Inflammatory macrophage treated with lipopolysaccharide for 4 hours (primary cell): Measurements from ENCODE around the gene RAB27A.
"Not testable (repeated sequence)": the region's sequence is repeated elsewhere in the genome, so short reads cannot be mapped to it uniquely, and the experiment has no call there.

Experiments used
- DNase-seq: peaks from one replicate; pipeline ENCODE4 v3.0.0-alpha.2; 2020

RAB27A gene

DNA sequence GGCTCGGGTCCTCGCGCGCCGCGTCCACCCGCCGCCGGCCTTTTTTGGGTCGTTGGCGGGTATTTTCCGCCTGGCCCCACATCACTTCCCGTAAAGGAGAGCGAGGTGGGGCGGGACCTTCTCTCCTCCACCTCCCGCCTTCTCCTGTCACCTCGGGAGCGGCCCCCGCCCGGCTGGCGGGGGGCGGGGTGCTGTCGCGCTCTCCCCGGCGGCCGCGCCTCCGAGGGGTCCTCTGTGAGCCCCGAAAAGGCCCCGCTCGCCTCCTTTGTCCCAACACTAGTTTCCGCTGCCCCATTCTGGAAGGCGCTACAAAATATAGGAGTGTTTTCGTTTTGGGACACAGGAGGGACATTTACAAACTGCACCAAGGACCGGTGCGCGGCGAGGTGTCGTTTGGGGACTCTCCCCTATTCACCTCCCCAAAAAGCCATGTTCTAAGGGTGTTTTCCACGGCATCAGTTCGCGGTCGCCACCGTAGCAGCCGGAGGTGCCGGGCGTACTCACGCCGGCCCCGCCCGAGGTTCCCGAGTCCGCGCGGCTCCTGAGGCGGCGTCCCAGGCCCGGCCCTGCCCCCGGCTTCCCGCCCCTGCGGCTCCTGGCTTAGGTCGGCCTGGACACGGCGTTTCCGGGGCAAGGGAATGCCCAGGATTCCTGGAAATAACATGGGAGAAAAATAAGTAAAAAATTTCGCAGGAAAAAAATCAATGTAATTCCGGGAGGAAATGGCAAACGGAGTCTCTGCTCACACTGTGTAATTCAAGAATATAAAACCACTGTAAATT is at the start of gene RAB27A:
Gene RAB27A, minus strand, starts transcription at position 68 of the 782 bp plus-strand sequence. CDS start 54,879 bp downstream, outside the sequence.
- peak; percentile 51 for DNase-seq

DNA sequence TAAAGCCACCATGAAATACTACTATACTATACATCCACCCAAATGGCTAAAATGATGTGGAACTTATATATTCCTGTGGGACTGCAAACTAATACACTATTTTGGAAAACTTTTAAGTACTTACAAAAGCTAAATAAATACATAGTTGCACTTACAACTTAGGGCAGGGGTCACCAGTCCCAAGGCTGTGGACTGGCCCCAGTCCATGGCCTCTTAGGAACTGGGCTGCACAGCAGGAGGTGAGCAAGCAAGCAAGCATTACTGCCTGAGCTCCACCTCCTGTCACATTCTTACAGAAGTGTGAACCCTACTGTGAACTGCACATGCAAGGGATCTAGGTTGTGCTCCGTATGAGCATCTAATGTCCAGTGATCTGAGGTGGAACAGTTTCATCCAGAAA is 47.5 kb upstream of the RAB27A start:
- no peak for DNase-seq

DNA sequence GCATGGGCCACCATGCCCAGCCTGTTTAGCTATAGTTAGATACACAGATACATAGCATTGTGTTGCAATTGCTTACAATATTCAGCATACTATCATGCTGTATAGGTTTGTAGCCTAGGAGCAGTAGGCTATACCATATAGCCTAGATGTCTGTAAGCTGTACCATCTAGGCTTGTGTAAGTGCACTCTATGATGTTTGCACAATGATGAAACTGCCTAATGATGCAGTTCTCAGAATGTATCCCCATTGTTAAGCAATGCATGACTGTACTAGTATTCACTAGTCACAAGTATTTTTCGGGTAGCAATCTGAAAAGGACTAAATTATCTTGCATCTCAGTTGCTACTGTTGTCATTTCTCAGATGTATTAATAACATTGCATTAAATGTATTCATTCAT is 45.4 kb upstream of the RAB27A start:
- DNase-seq: peak; percentile 63

DNA sequence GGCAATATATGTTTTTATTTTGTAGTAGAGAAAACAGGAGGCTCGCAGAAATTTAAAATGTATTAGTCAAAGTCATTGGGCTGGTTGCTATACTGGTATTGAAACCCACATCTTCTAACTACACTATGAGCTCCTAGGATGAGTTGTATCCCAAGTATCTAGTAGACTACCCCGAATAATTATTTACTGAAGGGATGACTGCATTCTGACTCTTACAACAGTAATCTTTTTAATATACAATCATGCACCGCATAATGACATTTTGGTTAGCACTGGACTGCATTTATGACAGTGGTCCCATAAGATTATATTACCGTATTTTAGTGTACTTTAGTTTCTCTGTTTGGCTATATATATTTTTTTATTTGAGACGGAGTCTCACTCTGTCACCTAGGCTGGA is 44.8 kb upstream of the RAB27A start:
- no peak for DNase-seq

DNA sequence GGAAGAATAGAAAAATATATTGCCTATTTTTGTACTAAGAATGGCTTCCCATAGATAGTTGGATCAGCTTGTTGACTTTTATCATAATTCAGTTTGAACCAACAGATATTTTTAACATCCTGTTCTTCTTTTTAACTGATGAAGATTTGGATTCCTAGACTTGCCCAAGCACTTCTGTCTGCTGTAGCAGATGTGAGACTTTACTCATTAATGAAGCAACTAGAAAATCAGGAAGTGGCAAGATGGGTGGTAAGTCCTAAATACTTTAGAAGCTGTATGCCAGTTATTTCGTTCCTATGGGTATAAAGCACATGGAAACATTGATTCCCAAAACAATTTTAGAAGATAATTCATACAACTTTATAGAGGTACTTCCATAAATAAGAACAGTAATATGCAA is 37.8 kb upstream of the RAB27A start:
- peak; percentile 73 for DNase-seq

DNA sequence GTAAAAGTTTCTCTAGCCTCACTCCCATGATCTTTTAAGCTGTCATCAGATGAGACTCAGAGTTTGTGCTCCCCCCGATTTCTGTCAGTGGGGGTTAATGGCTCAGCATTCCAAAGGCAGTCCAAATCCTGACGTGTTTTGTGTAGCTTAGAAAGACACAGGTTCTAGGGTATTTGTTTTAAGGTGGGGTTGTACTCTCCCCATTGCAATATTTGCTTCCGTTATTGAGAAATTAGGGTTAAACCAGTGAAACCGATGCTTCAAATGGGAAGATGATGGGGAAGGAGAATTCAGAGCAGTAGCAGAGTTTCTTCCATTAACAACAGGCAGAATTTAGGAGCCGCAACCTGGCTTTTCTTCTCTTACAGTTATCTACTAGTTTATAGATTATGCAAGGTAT is 32.9 kb upstream of the RAB27A start:
- peak; percentile 54 for DNase-seq

DNA sequence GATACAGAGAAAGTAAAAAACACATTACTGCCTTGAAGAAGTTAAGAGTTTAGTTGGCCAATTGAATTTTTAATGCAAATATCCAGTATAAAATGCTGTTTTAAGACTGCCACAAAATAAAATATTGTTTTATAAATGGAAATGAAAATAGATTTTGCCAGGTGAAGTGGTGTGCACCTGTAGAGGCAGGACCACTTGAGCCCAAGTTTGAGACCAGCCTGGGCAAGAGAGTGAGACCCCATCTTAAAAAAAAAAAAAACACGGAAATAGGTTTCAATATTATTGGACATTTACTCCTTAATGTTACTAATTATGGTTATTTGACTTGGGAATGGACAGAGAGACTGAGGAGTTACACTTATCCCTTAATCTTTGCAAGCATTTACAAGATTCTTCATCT is 31.4 kb upstream of the RAB27A start:
- DNase-seq: no peak

DNA sequence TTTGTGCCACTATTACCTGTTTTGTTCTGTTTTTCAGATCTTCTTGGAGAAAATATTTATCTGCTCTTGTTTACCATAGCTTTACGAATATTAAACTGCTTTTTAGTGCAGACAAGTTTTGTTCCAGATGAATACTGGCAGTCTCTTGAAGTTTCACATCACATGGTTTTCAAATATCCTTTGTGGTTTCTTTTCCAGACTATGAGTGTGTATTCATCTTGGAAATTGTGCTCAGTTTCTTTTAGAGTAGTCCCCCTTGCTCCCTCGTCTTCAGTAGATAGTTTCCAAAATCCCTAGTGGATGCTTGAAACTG is 30.6 kb upstream of the RAB27A start:
- no peak for DNase-seq

DNA sequence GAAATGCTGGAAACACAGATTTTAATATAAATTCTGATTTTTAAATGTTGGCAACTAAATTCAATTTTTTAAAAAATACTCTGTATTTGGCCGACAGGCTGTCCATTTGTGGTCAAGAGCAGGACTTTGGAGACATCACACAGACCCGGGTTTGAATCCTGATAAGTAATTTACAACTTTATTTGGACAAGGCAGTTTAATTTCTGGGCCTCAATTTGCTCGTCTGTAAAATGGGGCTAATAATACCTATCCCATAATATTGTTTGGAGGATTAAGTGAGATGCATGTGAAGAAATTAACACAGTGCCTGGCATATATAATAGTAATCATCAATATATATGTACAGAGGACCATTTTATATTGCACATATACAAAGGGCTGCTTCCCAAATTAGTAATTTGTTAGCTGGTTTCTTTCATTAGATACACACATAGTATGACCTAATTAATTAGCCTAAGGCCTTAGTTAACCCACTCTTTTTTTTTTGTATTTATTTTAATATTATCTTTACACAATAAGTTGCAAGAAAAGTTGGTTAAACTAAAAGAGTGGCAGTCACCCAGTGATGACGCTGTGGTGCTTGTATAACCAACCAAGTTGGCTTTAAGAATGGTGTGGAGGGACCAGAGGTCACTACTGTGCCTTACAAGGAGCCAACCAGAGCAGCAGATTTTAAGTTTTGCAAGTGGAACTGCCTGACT is 30.1 kb upstream of the RAB27A start:
- DNase-seq: peak; percentile 47

DNA sequence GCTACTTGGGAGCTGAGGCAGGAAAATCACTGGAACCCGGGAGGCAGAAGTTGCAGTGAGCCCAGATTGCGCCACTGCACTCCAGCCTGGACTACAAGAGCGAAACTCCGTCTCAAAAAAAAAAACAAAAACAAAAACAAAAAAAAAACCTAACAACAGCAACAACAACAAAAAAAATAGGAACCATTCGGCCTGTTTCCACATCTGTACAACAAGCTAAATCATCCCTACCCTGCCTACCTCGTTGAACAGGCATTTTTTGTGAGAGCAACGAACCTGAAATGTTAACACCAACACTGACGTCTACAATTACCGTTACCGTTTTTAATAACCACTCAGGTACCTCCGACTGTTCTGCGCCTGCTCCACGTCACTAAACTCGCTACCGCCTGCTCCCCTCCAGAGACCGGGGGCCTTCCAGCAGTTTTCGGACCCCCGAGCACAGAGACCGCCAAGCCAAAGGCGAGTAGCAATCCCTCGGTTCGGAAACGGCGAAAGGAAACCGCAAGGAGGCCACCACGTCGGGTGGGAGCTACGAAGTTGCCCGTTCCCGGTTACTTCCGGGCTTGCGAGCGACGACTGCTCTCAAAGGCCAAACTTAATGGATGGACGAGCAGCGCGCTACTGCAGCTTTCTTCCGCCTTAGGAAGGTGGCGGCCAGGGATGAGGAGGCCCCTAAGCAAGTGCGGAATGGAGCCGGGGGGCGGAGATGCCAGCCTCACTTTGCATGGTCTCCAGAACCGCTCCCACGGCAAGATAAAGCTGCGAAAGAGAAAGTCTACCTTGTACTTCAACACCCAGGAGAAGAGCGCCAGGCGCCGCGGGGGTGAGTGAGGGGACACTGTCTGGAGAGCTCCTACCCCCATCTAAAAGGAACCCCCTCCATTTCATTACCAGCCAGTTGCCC is 29.2 kb upstream of the RAB27A start, which contains the start of the genes PIGB and PIGBOS1:
Gene PIGB, plus strand, starts transcription at position 635 of the 907 bp plus-strand sequence. Its CDS starts 29 bp downstream, at position 664.
Gene PIGBOS1, minus strand, starts transcription at position 536 of the 907 bp plus-strand sequence. CDS start 1,331 bp downstream, outside the sequence.
- DNase-seq: peak; percentile 91

DNA sequence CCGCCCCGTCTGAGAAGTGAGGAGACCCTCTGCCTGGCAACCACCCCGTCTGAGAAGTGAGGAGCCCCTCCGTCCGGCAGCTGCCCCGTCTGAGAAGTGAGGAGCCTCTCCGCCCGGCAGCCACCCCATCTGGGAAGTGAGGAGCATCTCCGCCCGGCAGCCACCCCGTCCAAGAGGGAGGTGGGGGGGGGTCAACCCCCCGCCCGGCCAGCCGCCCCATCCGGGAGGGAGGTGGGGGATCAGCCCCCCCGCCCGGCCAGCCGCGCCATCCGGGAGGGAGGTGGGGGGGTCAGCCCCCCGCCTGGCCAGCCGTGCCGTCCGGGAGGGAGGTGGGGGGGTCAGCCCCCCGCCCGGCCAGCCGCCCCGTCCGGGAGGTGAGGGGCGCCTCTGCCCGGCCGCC is 13.2 kb upstream of the RAB27A start:
- not testable (repeated sequence) for DNase-seq

DNA sequence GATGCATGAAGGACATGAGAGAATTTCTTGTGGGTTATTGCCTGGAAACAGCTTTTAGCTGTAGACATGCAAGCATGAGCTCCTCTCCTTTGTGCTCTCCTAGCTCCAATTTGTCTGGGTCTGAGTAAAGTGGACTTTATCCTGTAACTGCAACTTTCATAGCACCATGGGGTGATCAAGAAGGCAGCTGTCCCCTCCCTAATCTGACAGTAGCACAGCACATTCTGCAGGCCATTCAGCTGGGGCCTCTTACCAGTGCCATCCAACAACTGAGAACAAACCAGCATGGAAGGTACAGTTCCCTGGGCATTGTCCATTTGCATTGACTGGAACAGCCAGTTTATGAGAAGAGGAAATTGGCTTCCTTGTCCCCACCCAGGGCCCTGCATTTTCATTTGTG is 7.7 kb upstream of the RAB27A start:
- DNase-seq: no peak

DNA sequence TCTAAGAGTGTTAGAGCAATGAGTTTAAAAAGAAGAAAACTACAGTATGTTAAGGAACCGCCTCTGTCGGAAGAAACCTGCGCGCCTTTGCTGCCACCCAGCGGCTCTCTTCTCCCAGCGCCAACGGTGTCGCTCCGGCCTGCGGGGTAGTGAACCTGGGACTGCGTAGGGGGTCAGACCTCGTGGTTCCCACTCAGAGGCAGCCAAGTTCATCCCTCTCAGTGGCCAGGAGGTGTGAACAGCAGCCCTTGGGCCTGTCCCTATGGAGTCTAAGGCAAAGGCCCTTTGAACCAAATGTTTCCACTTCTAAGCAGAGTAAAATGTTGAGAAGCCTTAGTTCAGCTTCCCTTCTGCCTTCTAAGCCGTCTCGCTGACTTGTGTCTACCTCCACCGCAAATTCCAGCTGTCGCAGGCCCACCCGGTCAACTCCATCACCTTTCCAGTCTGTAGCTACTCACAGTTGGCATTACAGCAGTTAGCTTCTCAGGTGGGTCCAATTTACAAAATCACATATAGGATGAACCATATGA is 980 bp upstream of the RAB27A start:
- peak; percentile 82 for DNase-seq

DNA sequence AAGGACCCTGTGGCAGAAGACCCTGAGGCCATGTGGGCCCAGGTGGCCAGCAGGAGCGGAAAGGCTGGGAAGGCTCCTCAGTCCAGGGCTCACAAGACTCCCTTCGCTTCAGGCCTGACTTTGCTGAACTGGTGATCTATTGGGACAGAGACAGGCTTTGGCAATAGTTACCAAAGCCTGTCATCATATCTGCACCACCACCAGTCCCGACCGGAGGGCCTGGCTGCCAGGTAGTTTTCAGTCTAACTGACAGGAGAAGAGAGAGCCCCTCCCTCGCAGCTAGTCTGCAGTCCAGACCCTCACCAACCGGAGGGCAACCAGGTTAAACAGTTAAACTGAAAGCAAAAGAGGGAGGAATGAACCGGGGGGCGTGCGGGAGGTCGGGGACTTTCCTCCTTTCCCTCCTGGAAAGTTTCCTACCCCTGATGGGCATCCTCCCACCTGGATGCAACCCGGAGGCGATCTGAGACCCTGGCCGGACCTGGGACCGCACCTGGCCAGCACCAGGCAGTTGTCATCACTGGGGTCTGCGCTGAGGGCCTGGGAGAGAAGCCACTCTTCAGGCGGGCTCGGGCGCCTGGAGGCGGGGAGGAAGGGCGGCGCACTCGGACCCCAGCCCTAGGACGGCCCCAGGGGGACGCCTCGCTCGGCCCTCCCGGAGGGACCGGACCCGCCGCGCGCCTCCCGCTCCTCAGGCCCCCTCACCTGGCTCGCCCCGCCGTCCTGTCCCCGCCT is 435 bp downstream of the RAB27A start:
- peak; percentile 72 for DNase-seq

DNA sequence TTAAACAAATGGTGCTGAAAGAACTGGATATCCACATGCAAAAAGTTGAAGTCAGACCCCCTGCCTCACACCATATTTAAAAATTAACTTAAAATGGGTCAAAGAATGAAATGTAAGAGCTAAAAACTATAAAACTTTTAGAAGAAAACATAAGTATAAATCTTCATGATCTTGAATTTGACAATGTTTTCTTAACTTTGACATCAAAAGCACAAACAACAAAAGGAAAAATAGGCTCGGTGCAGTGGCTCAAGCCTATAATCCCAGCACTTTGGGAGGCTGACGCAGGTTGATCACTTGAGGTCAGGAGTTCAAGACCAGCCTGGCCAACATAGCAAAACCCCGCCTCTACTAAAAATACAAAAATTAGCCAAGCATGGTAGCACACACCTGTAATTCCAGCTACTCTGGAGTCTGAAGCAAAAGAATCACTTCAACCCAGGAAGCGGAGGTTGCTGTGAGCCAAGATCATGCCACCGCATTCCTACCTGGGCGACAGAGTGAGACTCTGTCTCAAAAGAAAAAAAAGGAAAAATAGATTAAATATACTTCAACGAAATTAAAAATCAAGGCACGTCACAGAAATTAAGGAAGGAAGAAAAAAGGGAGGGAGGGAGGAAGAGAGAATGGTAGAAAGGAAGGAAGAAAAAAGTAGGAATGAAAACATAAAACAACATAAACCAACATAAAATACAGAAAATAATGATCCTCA is 1.5 kb downstream of the RAB27A start:
- DNase-seq: no peak

DNA sequence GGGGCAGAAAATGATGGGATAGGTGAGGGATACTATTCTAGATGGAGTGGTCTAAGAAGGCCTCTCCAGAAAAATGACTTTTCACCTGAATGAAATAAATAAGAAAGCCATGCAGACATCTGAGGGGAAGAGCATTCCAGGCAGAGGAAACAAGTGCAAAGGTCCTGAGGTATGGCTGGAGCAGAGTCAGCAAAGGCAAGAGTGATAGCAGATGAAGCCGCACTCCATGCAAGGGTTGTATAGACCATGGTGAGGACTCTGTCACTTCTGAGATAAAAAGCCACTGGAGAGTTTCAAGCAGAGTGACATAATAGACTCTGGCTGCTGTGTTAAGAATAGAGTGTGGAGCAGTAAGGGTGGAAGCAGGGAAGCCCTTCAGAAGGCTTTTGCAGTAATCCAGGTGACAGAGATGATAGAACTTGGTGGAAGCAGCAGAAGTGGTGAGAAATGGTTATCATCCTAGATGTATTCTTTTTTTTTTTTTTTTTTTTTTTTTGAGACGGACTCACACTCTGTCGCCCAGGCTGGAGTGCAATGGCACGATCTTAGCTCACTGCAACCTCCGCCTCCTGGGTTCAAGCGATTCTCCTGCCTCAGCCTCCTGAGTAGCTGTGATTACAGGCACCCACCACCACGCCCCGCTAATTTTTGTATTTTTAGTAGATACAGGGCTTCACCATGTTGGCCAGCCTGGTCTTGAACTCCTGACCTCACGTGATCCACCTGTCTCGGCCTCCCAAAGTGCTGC is 3.0 kb downstream of the RAB27A start:
- not testable (repeated sequence) for DNase-seq

DNA sequence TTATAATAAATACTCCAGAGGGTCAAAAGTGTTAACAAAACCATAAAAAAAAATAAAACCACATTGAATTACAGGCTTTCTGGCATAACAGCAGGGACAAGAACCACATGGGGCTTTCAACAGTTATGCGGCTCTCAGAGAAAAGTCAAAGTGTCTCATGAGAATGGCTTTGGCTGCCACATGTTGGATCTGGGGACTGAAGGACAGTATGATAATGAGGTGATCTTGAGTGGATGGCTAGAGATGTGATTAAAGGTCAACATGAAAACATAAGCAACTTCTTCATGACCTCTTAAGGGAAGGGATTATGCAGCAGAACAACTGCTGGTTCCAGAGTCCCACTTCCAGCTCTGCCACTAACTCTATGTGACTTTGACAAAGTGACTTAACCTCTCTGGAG is 5.2 kb downstream of the RAB27A start:
- DNase-seq: no peak

DNA sequence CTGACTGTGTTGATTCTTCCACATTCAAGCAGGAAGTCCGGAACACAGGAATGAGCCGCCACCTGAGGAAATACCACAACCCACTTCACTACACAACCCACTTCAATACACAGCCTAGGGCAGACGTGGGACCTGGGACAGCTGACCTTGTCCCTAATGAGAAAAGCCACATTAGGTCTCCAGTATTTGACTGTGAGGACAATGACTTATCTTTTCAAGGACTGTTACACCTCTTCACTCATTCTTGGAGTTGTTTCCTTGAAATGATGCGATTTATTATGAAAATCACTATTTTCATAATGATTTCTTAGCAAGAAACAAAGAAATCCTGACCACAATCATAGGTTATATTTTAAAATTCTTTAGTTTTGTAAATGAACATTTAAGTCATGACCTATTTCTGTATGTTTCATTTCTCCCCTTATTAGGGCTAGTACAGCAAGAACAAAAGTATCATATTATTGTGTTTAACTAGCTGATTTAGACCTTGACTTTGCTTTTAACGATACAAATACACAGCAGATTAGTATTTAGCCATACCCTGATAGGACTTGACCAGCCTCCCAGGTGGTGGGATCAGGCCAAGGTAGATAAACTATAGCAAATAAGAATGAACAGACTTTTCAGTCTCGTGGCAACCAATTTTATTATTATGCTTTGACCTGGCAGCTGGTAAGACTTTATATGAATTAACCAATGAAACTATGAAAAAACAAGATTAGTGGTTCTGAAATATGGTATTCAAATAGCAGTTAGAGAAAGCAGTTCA is 6.0 kb downstream of the RAB27A start:
- no peak for DNase-seq

DNA sequence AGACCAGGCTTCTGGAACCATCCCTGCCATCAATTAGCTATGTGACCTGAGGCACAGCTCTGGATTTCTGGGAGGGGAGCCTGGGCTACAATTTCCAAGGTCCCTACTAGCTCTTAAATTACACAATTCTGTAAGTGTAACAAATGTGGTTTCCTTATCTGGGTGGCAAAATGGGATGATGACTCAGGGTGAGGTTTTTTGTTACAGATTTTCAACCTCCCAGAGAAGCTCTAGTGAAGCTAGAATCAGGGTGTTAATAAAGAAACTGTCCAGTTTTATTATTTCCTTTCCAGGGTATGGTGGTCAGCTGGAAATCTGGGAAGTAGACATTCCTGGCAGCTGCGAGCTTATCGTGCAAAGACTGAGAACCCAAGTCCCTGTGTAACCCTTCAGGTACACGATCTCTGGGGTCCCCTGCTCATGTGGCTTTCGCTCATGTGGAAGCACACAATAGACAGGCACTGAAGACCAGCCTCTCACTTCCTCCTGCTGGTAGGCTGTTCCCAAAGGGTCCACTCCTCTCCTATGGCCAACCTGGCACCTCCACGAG is 7.3 kb downstream of the RAB27A start:
- DNase-seq: peak; percentile 75
